PFSK-1 (cell line): ENCODE measurements around the gene RAB11FIP3.

ENCODE experiments used
- SIN3A ChIP-seq: IDR thresholded peaks from 2 replicates; pipeline ENCODE4 v1.6.1; 2012; ENCODE audit warnings: mild to moderate bottlenecking, low read length, moderate library complexity, borderline replicate concordance; ENCODE audit not compliant: insufficient read depth
- TF ChIP-seq, protein P1 (sequence below), 2 experiments: IDR thresholded peaks; 2 replicates each; pipeline versions ENCODE4 v1.6.1 to v1.8.0; 2011 to 2012; ENCODE audit warnings: low read depth in 2 of 2, low read length in 2 of 2, control low read depth in 1 of 2, inconsistent platforms in 1 of 2, mild to moderate bottlenecking in 1 of 2, moderate library complexity in 1 of 2; ENCODE audit not compliant: insufficient read depth in 1 of 2

DNA sequence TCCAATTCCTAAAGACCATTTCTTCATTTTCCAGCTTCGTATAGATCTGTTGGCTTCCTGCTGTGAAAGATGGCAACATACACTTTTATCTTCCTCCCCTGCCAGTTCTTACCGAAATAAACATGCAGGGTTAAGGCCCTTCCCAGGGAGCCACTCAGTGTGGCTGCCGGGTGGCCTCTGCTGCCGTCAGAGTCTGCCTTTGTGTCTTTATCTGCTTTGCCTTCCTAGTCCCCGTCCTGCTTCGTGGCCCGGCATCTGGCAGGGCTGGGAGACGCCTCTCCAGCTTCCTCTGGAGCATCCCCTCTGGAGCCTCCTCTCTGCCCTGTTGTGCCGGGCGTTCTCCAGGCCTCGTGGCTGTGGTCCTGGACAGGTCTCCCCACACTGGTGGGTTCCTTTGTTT, 71.8 kb downstream of the RAB11FIP3 start:
- TF ChIP-seq, protein P1, sequence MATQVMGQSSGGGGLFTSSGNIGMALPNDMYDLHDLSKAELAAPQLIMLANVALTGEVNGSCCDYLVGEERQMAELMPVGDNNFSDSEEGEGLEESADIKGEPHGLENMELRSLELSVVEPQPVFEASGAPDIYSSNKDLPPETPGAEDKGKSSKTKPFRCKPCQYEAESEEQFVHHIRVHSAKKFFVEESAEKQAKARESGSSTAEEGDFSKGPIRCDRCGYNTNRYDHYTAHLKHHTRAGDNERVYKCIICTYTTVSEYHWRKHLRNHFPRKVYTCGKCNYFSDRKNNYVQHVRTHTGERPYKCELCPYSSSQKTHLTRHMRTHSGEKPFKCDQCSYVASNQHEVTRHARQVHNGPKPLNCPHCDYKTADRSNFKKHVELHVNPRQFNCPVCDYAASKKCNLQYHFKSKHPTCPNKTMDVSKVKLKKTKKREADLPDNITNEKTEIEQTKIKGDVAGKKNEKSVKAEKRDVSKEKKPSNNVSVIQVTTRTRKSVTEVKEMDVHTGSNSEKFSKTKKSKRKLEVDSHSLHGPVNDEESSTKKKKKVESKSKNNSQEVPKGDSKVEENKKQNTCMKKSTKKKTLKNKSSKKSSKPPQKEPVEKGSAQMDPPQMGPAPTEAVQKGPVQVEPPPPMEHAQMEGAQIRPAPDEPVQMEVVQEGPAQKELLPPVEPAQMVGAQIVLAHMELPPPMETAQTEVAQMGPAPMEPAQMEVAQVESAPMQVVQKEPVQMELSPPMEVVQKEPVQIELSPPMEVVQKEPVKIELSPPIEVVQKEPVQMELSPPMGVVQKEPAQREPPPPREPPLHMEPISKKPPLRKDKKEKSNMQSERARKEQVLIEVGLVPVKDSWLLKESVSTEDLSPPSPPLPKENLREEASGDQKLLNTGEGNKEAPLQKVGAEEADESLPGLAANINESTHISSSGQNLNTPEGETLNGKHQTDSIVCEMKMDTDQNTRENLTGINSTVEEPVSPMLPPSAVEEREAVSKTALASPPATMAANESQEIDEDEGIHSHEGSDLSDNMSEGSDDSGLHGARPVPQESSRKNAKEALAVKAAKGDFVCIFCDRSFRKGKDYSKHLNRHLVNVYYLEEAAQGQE (IDR thresholded peaks at IDR 0.05; ENCODE audit: insufficient read depth in 1 of 2, low read depth in 2 of 2, low read length in 2 of 2) = no peak
- no peak for TF ChIP-seq SIN3A
